ENCODE data around the gene RTKN. TPM values are rescaled to one million over a fixed set of nuclear protein-coding genes. Genes with fewer than 3 reads are reported as not detected.
A peak's percentile ranks its signal among the peaks of the same experiment; 100 is the strongest.

Gene RTKN
- total RNA-seq, 2 donors from 2014 or later, result 83.6 to 117 TPM

DNA sequence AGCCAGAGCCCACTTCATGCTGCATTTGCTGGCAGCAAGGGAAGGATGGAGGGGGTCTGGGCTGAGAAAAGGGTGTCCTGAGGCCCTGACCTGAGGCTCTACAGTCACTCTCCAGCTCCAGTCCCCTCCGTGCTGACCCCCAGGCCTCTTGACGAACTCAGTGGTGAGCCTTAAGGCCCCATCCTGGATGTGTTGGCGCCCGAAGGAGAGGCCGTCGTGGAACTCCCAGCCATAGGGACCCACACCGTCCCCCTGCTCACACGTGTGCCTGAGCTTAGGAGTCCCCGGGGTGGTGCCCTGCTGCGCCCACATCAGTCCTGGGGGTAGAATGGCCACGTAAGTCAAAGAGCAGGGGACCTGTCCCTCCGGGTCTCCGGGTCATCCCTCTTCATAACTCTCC, 22.7 kb upstream of the RTKN start:
- WGBS, 2 experiments (ENCODE audit: insufficient coverage in 1 of 2, insufficient read length in 1 of 2), result 8 to 12% methylated on average over 2 to 13 of the region's 13 CpGs
- Mint-ChIP-seq H3K27me3 (ENCODE audit: insufficient read depth) (no peaks in the 10 kb centered on the region), H3K27ac (peak overlapping the region; percentile 64), H3K9me3 (no peaks in the 10 kb centered on the region), H3K36me3 (ENCODE audit: low read depth) (peaks cover 27% of the 10 kb centered on the region), H3K4me1 (peaks cover 8% of the 10 kb centered on the region), H3K4me3 (peak overlapping the region; percentile 93)
- Histone ChIP-seq H3K27ac (ENCODE audit: low read depth, low read length) (no peak overlapping the region), H3K27me3 (ENCODE audit: control insufficient read depth, insufficient read depth, low read length, poor library complexity, severe bottlenecking) (no peaks in the 10 kb centered on the region), H3K9ac (ENCODE audit: extremely low read depth, low read length, poor library complexity, severe bottlenecking) (peak overlapping the region; percentile 69), H3K36me3 (ENCODE audit: control insufficient read depth, insufficient read depth, low read length) (peaks cover 28% of the 10 kb centered on the region), H3K9me3 (ENCODE audit: control insufficient read depth, low read length) (no peaks in the 10 kb centered on the region), H3K4me3 (ENCODE audit: low read length) (peak overlapping the region; percentile 84), H3K4me1 (ENCODE audit: control insufficient read depth, insufficient read depth, low read length) (no peaks in the 10 kb centered on the region)
- TF ChIP-seq, protein P1, sequence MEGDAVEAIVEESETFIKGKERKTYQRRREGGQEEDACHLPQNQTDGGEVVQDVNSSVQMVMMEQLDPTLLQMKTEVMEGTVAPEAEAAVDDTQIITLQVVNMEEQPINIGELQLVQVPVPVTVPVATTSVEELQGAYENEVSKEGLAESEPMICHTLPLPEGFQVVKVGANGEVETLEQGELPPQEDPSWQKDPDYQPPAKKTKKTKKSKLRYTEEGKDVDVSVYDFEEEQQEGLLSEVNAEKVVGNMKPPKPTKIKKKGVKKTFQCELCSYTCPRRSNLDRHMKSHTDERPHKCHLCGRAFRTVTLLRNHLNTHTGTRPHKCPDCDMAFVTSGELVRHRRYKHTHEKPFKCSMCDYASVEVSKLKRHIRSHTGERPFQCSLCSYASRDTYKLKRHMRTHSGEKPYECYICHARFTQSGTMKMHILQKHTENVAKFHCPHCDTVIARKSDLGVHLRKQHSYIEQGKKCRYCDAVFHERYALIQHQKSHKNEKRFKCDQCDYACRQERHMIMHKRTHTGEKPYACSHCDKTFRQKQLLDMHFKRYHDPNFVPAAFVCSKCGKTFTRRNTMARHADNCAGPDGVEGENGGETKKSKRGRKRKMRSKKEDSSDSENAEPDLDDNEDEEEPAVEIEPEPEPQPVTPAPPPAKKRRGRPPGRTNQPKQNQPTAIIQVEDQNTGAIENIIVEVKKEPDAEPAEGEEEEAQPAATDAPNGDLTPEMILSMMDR (conservative IDR thresholded peaks at IDR 0.05), result no peak
- DNase-seq, result no peak

DNA sequence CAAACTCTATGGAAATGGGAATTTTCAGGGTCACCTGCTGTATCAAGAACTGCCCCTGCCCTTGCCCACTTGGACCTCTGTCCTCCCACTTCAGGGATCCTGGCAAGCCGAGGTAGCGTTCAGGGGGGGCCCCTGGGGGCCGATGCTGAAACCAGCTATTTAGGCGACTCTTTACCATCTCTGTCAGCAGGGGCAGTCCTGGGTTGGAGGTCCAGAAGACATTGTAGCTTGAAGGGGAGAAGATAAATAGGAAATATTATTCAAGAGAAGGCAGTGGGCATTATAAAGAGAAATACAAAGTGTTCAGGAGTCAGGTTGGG, 21.0 kb upstream of the RTKN start:
- Mint-ChIP-seq H3K4me1 (peaks cover 10% of the 10 kb centered on the region), H3K36me3 (ENCODE audit: low read depth) (peaks cover 27% of the 10 kb centered on the region), H3K27me3 (ENCODE audit: insufficient read depth) (no peaks in the 10 kb centered on the region), H3K27ac (no peak overlapping the region), H3K4me3 (peak overlapping the region; percentile 93), H3K9me3 (no peaks in the 10 kb centered on the region)
- Histone ChIP-seq H3K9ac (ENCODE audit: extremely low read depth, low read length, poor library complexity, severe bottlenecking) (no peak overlapping the region), H3K27me3 (ENCODE audit: control insufficient read depth, insufficient read depth, low read length, poor library complexity, severe bottlenecking) (no peaks in the 10 kb centered on the region), H3K4me1 (ENCODE audit: control insufficient read depth, insufficient read depth, low read length) (no peaks in the 10 kb centered on the region), H3K9me3 (ENCODE audit: control insufficient read depth, low read length) (no peaks in the 10 kb centered on the region), H3K27ac (ENCODE audit: low read depth, low read length) (no peak overlapping the region), H3K4me3 (ENCODE audit: low read length) (no peak overlapping the region), H3K36me3 (ENCODE audit: control insufficient read depth, insufficient read depth, low read length) (peaks cover 28% of the 10 kb centered on the region)
- WGBS, 2 experiments (ENCODE audit: insufficient coverage in 1 of 2, insufficient read length in 1 of 2), result 93% methylated on average over 4 of the region's 4 CpGs; no CpG with 5 or more reads in 1 of the 2 experiments
- no peak for DNase-seq
- TF ChIP-seq, protein P1 (conservative IDR thresholded peaks at IDR 0.05), result no peak

DNA sequence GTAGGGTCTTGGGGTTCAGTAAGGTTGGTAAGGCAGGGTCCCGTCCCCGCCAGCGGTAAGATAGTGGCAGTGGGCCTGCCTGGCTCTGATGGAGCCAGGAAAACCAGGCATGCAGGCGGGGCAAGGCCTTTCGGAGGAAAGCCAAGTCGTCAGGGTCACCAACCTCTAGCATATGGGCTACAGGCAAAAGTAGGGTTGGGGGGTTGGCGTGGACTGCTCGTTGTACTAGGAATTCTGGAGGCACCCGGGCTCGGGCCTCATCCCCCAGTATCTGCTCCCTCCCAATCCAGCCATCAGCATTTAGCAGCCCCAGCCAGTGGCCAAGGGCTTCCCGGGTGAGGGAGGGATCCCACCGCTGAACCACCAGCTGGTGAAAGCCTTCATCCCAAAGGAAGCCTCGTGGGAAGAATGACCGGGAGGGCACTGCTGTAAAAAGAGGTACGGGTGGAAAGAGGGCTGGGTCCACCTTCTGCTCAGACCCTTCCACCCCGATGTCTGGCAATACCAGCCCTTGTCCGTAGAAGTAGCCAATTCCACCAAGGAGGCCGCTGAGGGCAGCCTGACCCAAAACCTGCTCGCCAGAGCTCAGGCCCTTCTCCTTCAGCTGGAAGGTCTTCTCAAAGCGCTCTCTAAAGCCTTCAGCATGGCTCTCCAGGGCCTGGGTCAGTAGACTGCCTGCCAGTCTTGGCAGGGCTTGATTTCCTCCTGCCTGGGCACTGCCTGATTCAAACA, 20.5 kb upstream of the RTKN start:
- H3K9me3 ChIP-seq (ENCODE audit: control insufficient read depth, low read length), result no peaks in the 10 kb centered on the region
- peaks cover 11% of the 10 kb centered on the region for H3K4me1 Mint-ChIP-seq
- H3K4me3 ChIP-seq (ENCODE audit: low read length), result no peak overlapping the region
- H3K9ac ChIP-seq (ENCODE audit: extremely low read depth, low read length, poor library complexity, severe bottlenecking), result no peak overlapping the region
- WGBS, 2 experiments (ENCODE audit: insufficient coverage in 1 of 2, insufficient read length in 1 of 2), result 94 to 96% methylated on average over 13 to 20 of the region's 20 CpGs
- H3K27me3 Mint-ChIP-seq (ENCODE audit: insufficient read depth), result no peaks in the 10 kb centered on the region
- no peak overlapping the region for H3K4me3 Mint-ChIP-seq
- peaks cover 27% of the 10 kb centered on the region for H3K36me3 Mint-ChIP-seq (ENCODE audit: low read depth)
- no peaks in the 10 kb centered on the region for H3K4me1 ChIP-seq (ENCODE audit: control insufficient read depth, insufficient read depth, low read length)
- no peak for DNase-seq
- H3K27me3 ChIP-seq (ENCODE audit: control insufficient read depth, insufficient read depth, low read length, poor library complexity, severe bottlenecking), result no peaks in the 10 kb centered on the region
- TF ChIP-seq, protein P1 (conservative IDR thresholded peaks at IDR 0.05), result no peak
- H3K27ac Mint-ChIP-seq, result no peak overlapping the region
- no peak overlapping the region for H3K27ac ChIP-seq (ENCODE audit: low read depth, low read length)
- no peaks in the 10 kb centered on the region for H3K9me3 Mint-ChIP-seq
- H3K36me3 ChIP-seq (ENCODE audit: control insufficient read depth, insufficient read depth, low read length), result peaks cover 28% of the 10 kb centered on the region
